Activated T-cell treated with anti-CD3 and anti-CD28 coated beads for 4 hours (primary cell): ENCODE data around the gene PLIN3.
"Not testable (repeated sequence)": the region's sequence is repeated elsewhere in the genome, so short reads cannot be mapped to it uniquely, and the experiment has no call there.

ENCODE experiments used
- DNase-seq: peaks from one replicate; pipeline ENCODE4 v3.0.0-alpha.2; 2020

Gene PLIN3

GRCh38 chr19:4889034-4889815 lies 21.8 kb upstream of the PLIN3 start:
- no peak for DNase-seq

- not testable (repeated sequence) for DNase-seq
Observed at GRCh38 chr19:4887803-4888202, 20.3 kb upstream of the PLIN3 start.

- not testable (repeated sequence) for DNase-seq
Observed at GRCh38 chr19:4884993-4885392, 17.5 kb upstream of the PLIN3 start.

GRCh38 chr19:4882874-4883273 lies 15.4 kb upstream of the PLIN3 start:
- DNase-seq: not testable (repeated sequence)

GRCh38 chr19:4879041-4879440 lies 11.6 kb upstream of the PLIN3 start:
- DNase-seq: no peak

- no peak for DNase-seq
Observed at GRCh38 chr19:4878491-4878968, 11.1 kb upstream of the PLIN3 start.

- DNase-seq: no peak
Observed at GRCh38 chr19:4877753-4878490, 10.5 kb upstream of the PLIN3 start.

GRCh38 chr19:4873930-4874329 lies 6.5 kb upstream of the PLIN3 start:
- no peak for DNase-seq

- DNase-seq: no peak
Observed at GRCh38 chr19:4871711-4872110, 4.2 kb upstream of the PLIN3 start.

- DNase-seq: no peak
Observed at GRCh38 chr19:4870025-4870700, 2.7 kb upstream of the PLIN3 start.

- no peak for DNase-seq
Observed at GRCh38 chr19:4868286-4868834, 893 bp upstream of the PLIN3 start.

- DNase-seq: peak; percentile 49
Observed at GRCh38 chr19:4866595-4867424, 657 bp downstream of the PLIN3 start.

- DNase-seq: no peak
Observed at GRCh38 chr19:4861147-4861546, 6.3 kb downstream of the PLIN3 start.

GRCh38 chr19:4859697-4860096 lies 7.8 kb downstream of the PLIN3 start:
- no peak for DNase-seq

- not testable (repeated sequence) for DNase-seq
Observed at GRCh38 chr19:4856468-4856867, 11.0 kb downstream of the PLIN3 start.

GRCh38 chr19:4853506-4853905 lies 14.0 kb downstream of the PLIN3 start:
- DNase-seq: not testable (repeated sequence)

- no peak for DNase-seq
Observed at GRCh38 chr19:4852484-4852883, 15.0 kb downstream of the PLIN3 start.

GRCh38 chr19:4851551-4852290 lies 15.7 kb downstream of the PLIN3 start:
- DNase-seq: peak; percentile 76

GRCh38 chr19:4849019-4849418 lies 18.4 kb downstream of the PLIN3 start:
- no peak for DNase-seq

- DNase-seq: no peak
Observed at GRCh38 chr19:4847190-4847973, 20.1 kb downstream of the PLIN3 start.

GRCh38 chr19:4845975-4846374 lies 21.5 kb downstream of the PLIN3 start:
- not testable (repeated sequence) for DNase-seq
